ENCODE data around the gene PERM1. TPM values are rescaled to one million over a fixed set of nuclear protein-coding genes. Genes with fewer than 3 reads are reported as not detected.

Gene PERM1
- total and polyA plus RNA-seq, 2 of the 13 experiments (the other 11 are each of a cell fraction or from before 2014, with no cell fraction given), result 0.04 to 0.29 TPM

DNA sequence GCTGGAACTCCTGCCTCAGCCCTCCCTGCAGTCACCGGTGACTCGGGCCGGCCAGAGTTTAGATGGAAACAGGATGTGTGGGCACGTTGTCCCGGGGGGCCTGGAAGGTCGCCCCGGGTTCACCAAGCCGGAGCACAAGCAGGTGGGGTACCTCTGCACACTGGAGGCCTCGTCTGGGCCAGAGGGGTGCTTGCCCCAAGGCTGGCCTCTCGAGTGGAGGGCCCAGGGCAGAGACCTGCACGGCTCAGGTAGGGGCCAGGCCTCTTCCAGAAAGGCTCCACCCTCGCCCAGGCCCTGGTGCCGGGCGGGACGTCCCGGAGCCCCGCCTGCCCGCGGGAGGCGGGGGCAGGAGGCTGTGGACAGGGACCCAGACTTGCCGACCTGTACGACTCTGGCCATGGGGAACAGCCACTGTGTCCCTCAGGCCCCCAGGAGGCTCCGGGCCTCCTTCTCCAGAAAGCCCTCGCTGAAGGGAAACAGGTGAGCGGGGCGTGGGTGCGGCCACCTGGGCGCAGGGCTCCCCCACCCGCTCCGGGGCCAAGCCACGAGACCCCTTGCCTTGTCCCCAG lies 15.7 kb downstream of the PERM1 start, which contains the start of gene PLEKHN1 (continued):
- TF ChIP-seq ZNF33A (CRISPR knock-in tag; IDR thresholded peaks at IDR 0.05; ENCODE audit: borderline replicate concordance) (no peak), ZNF619 (CRISPR knock-in tag; IDR thresholded peaks at IDR 0.05) (no peak), SRY (CRISPR knock-in tag; IDR thresholded peaks at IDR 0.05) (0 out of 2 replicates have a peak, but pooled peaks have one; percentile 6), ZNF761 (CRISPR knock-in tag; conservative IDR thresholded peaks at IDR 0.05) (no peak), ZNF253 (CRISPR knock-in tag; IDR thresholded peaks at IDR 0.05; ENCODE audit: borderline replicate concordance) (peak; percentile 29; the same call in 1 of the 2 replicates), ATF7-NPFF (CRISPR knock-in tag; IDR thresholded peaks at IDR 0.05; ENCODE audit: low read depth) (peak; percentile 64), ZNF24 (IDR thresholded peaks at IDR 0.05) (no peak), NFE2 (CRISPR knock-in tag; IDR thresholded peaks at IDR 0.05) (no peak), ZNF720 (CRISPR knock-in tag; IDR thresholded peaks at IDR 0.05) (no peak), PHB2 (IDR thresholded peaks at IDR 0.05; ENCODE audit: partially characterized antibody) (no peak), ZNF772 (CRISPR knock-in tag; IDR thresholded peaks at IDR 0.05) (0 out of 2 replicates have a peak, but pooled peaks have one; percentile 31), KMT2B (CRISPR knock-in tag; IDR thresholded peaks at IDR 0.05) (no peak), ATM (IDR thresholded peaks at IDR 0.05; ENCODE audit: borderline replicate concordance) (no peak), REXO4 (CRISPR knock-in tag; IDR thresholded peaks at IDR 0.05; ENCODE audit: borderline replicate concordance) (no peak), ZNF879 (CRISPR knock-in tag; IDR thresholded peaks at IDR 0.05) (no peak), AKAP8 (CRISPR knock-in tag; IDR thresholded peaks at IDR 0.05) (no peak; the same call in 1 of the 2 replicates), ZNF605 (CRISPR knock-in tag; IDR thresholded peaks at IDR 0.05) (peak; percentile 86; the same call in 1 of the 2 replicates), SMAD1 (CRISPR knock-in tag; IDR thresholded peaks at IDR 0.05; ENCODE audit: borderline replicate concordance, low read depth) (0 out of 2 replicates have a peak, but pooled peaks have one; percentile 24), ZNF577 (CRISPR knock-in tag; IDR thresholded peaks at IDR 0.05; ENCODE audit: borderline replicate concordance, low read depth) (no peak), ZNF260 (CRISPR knock-in tag; IDR thresholded peaks at IDR 0.05; ENCODE audit: borderline replicate concordance, low read depth) (no peak), ZNF34 (CRISPR knock-in tag; IDR thresholded peaks at IDR 0.05; ENCODE audit: borderline replicate concordance) (no peak), ZNF468 (CRISPR knock-in tag; IDR thresholded peaks at IDR 0.05) (no peak), ZNF333 (CRISPR knock-in tag; IDR thresholded peaks at IDR 0.05; ENCODE audit: borderline replicate concordance) (no peak), ZNF331 (CRISPR knock-in tag; IDR thresholded peaks at IDR 0.05) (no peak), ZNF256 (CRISPR knock-in tag; conservative IDR thresholded peaks at IDR 0.05) (no peak), MATR3 (CRISPR knock-in tag; IDR thresholded peaks at IDR 0.05) (no peak)
- TF ChIP-seq, protein P1, sequence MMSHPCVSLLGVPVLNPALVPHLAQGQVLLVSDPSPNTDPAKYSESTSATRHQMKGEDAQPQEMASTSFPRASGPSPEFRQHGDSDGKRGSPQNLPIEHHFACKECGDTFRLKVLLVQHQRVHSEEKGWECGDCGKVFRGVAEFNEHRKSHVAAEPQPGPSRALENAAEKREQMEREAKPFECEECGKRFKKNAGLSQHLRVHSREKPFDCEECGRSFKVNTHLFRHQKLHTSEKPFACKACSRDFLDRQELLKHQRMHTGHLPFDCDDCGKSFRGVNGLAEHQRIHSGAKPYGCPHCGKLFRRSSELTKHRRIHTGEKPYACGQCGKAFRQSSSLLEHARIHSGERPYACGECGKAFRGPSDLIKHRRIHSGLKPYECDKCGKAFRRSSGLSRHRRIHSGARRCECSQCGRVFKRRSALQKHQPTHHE (CRISPR knock-in tag; IDR thresholded peaks at IDR 0.05; ENCODE audit: borderline replicate concordance), result 0 out of 2 replicates have a peak, but pooled peaks have one; percentile 82
- TF ChIP-seq, protein P2, sequence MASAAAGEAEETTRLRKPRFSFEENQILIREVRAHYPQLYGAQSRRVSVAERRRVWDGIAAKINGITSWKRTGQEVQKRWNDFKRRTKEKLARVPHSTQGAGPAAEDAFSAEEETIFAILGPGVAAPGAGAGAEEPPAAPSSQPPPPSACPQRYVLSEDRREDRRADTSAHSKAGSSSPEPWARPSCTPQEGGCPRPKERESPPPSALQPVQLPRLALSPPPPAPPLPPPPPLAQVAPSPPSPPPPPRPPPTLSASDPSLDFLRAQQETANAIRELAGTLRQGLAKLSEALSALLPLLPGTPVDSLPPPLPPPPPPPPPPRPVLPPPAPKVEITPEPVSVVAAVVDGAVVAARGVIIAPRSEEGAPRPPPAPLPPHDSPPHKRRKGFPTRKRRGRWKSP (CRISPR knock-in tag; IDR thresholded peaks at IDR 0.05), result 0 out of 2 replicates have a peak, but pooled peaks have one; percentile 5
- TF ChIP-seq, protein P3, sequence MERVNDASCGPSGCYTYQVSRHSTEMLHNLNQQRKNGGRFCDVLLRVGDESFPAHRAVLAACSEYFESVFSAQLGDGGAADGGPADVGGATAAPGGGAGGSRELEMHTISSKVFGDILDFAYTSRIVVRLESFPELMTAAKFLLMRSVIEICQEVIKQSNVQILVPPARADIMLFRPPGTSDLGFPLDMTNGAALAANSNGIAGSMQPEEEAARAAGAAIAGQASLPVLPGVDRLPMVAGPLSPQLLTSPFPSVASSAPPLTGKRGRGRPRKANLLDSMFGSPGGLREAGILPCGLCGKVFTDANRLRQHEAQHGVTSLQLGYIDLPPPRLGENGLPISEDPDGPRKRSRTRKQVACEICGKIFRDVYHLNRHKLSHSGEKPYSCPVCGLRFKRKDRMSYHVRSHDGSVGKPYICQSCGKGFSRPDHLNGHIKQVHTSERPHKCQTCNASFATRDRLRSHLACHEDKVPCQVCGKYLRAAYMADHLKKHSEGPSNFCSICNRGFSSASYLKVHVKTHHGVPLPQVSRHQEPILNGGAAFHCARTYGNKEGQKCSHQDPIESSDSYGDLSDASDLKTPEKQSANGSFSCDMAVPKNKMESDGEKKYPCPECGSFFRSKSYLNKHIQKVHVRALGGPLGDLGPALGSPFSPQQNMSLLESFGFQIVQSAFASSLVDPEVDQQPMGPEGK (CRISPR knock-in tag; IDR thresholded peaks at IDR 0.05), result peak; percentile 83
